Nephron (organoid): ENCODE data around the gene DPYD.

Source experiments
- H3K27ac Mint-ChIP-seq, 3 experiments: 2 replicates each; pipeline ENCODE4 v1.8.0; 2020; ENCODE audit warnings: mixed read lengths in 3 of 3, mild to moderate bottlenecking in 2 of 3, moderate library complexity in 1 of 3
- H3K27me3 Mint-ChIP-seq: 2 replicates; pipeline ENCODE4 v1.8.0; 2021; ENCODE audit warnings: low read depth, mild to moderate bottlenecking, moderate library complexity, mixed read lengths
- H3K36me3 Mint-ChIP-seq: 2 replicates; pipeline ENCODE4 v1.8.0; 2020; ENCODE audit warnings: low read depth, mixed read lengths
- H3K4me1 Mint-ChIP-seq: 2 replicates; pipeline ENCODE4 v1.8.0; 2020; ENCODE audit warnings: mixed read lengths
- H3K4me3 Mint-ChIP-seq, 3 experiments: 2 replicates each; pipeline ENCODE4 v1.8.0; 2020; ENCODE audit warnings: mild to moderate bottlenecking in 3 of 3, mixed read lengths in 3 of 3, moderate library complexity in 2 of 3
- H3K9me3 Mint-ChIP-seq: 2 replicates; pipeline ENCODE4 v1.8.0; 2020; ENCODE audit warnings: mixed read lengths
- TF ChIP-seq, protein P1 (sequence below), 3 experiments: fragments of 200-600 bp; sonication (generic); IDR thresholded peaks; one replicate each; pipeline ENCODE4 v1.5.0; 2021; ENCODE audit warnings: antibody characterized with exemption in 3 of 3; ENCODE audit not compliant: unreplicated experiment in 3 of 3

DPYD gene

DNA sequence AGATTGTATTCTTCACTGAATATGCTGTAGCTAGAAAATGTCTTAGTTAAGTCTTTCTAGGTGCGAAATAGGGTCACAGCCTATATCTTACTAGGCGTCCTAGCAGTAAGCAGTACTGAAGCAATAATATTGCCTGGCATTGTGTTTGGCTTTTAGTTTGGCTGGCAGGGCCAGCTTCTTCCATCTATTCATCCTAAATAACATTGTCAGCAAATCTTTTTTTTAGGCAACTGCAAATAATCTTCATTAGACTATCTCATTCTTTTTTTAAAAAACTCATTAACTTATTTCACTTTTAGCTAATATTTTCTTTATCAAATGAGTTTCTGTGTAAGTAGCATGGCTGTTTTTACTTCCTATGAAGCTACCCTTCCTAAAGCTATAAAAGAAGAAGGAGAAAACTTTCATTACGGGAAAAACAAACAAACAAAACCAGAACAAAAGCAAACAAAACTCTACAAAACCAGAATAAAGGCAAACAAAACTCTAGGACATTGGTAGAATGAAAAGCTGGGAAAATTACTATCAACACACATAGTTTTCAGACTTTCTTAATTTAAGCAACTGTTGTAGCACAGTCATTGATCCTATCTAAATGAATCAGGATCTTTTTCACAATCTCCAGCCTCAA is 506.0 kb downstream of the DPYD start:
- TF ChIP-seq, protein P1, sequence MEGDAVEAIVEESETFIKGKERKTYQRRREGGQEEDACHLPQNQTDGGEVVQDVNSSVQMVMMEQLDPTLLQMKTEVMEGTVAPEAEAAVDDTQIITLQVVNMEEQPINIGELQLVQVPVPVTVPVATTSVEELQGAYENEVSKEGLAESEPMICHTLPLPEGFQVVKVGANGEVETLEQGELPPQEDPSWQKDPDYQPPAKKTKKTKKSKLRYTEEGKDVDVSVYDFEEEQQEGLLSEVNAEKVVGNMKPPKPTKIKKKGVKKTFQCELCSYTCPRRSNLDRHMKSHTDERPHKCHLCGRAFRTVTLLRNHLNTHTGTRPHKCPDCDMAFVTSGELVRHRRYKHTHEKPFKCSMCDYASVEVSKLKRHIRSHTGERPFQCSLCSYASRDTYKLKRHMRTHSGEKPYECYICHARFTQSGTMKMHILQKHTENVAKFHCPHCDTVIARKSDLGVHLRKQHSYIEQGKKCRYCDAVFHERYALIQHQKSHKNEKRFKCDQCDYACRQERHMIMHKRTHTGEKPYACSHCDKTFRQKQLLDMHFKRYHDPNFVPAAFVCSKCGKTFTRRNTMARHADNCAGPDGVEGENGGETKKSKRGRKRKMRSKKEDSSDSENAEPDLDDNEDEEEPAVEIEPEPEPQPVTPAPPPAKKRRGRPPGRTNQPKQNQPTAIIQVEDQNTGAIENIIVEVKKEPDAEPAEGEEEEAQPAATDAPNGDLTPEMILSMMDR (IDR thresholded peaks at IDR 0.05; ENCODE audit: unreplicated experiment in 3 of 3): no peak
- no peaks in the 10 kb centered on the region for H3K36me3 Mint-ChIP-seq
- H3K4me3 Mint-ChIP-seq: no peak overlapping the region
- no peaks in the 10 kb centered on the region for H3K27me3 Mint-ChIP-seq
- no peaks in the 10 kb centered on the region for H3K4me1 Mint-ChIP-seq
- no peak overlapping the region for H3K27ac Mint-ChIP-seq
- no peaks in the 10 kb centered on the region for H3K9me3 Mint-ChIP-seq

DNA sequence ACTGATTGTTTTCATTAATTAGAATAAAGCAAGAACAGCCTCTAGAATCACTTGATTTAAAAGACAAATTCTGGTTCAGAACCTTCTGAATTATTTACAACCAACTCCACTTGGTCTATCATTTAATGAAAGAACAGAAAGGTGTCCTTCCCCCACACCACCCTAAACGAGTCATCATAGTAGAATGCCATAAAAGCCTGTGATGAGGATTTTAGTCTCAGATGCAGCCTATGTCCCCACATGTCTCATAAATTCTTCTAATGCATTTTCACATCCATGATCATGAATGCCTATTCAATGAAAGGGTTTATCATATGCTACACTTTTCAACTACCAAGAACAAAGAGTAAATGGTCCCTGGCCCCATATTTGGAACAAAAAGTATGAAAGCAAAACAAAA is 508.1 kb downstream of the DPYD start:
- Mint-ChIP-seq H3K27me3 (no peaks in the 10 kb centered on the region), H3K27ac (no peak overlapping the region), H3K36me3 (no peaks in the 10 kb centered on the region), H3K4me1 (no peaks in the 10 kb centered on the region), H3K9me3 (no peaks in the 10 kb centered on the region), H3K4me3 (no peak overlapping the region)
- TF ChIP-seq, protein P1 (IDR thresholded peaks at IDR 0.05; ENCODE audit: unreplicated experiment in 3 of 3): no peak

DNA sequence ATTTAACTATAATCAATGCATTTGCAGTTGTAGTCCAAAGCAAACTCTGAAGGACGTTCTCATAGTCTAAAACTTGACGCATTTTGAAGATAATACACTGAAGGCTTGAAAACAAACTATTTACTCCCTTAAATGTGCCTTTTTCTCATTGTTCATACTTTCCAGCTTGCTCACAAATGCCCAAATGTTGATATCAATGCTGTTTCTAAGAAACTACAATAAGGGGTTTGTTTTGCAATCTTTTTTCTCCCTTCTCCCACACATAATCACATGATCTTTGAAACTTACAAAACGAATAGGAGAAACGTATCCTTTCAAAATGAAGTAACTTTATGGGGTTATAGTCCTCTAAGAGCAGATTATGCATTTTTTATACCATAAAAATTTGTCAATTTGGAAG is 508.7 kb downstream of the DPYD start:
- H3K4me3 Mint-ChIP-seq: no peak overlapping the region
- TF ChIP-seq, protein P1 (IDR thresholded peaks at IDR 0.05; ENCODE audit: unreplicated experiment in 3 of 3): no peak
- H3K27ac Mint-ChIP-seq: no peak overlapping the region
- H3K27me3 Mint-ChIP-seq: no peaks in the 10 kb centered on the region
- H3K4me1 Mint-ChIP-seq: no peaks in the 10 kb centered on the region
- no peaks in the 10 kb centered on the region for H3K9me3 Mint-ChIP-seq
- no peaks in the 10 kb centered on the region for H3K36me3 Mint-ChIP-seq

DNA sequence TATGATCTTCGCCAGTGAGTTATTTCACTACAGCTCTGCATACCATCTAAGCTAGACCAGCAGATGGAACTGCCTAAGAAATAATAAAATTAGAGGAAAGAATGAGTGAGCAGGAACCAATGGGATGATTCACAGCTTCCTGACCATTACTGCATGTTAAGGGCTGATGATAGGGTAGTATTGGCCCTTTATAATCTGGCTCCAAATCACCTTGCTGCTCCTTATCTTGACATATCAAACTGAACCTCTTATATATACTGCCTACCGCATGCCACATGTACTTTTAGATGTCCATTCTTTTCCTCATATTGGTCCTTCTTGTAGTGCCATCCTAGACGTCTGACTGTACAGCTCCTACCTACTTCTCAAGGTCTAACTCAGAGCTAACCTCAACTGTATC is 524.4 kb downstream of the DPYD start:
- Mint-ChIP-seq H3K9me3 (peaks cover 9% of the 10 kb centered on the region), H3K27ac (no peak overlapping the region), H3K4me1 (no peaks in the 10 kb centered on the region), H3K36me3 (no peaks in the 10 kb centered on the region), H3K4me3 (no peak overlapping the region), H3K27me3 (no peaks in the 10 kb centered on the region)
- TF ChIP-seq, protein P1 (IDR thresholded peaks at IDR 0.05; ENCODE audit: unreplicated experiment in 3 of 3): no peak

DNA sequence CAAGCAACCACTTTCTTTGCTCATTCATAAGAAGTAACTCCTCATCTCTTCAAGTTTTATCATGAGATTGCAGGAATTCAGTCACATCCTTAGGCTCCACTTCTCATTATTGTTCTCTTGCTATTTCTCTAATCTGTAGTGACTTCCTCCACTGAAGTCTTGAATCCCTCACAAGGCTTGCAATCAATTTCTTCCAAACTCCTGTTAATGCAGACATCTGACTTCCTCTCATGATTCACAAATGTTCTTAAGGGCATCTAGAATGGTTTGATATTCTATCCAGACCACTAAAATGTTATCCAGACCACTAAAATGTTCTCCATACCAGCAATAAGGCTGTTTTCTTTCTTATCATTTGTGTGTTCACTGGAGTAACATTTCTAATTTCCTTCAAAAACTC is 528.1 kb downstream of the DPYD start:
- H3K27ac Mint-ChIP-seq: no peak overlapping the region

More for the DNA sequence above, 528.1 kb downstream of the DPYD start:
- H3K27me3 Mint-ChIP-seq: peaks cover 3% of the 10 kb centered on the region
- TF ChIP-seq, protein P1 (IDR thresholded peaks at IDR 0.05; ENCODE audit: unreplicated experiment in 3 of 3): no peak
- no peaks in the 10 kb centered on the region for H3K4me1 Mint-ChIP-seq
- no peaks in the 10 kb centered on the region for H3K36me3 Mint-ChIP-seq
- peaks cover 2% of the 10 kb centered on the region for H3K9me3 Mint-ChIP-seq
- no peak overlapping the region for H3K4me3 Mint-ChIP-seq
